ENCODE data around the gene RBMS2.

DNA sequence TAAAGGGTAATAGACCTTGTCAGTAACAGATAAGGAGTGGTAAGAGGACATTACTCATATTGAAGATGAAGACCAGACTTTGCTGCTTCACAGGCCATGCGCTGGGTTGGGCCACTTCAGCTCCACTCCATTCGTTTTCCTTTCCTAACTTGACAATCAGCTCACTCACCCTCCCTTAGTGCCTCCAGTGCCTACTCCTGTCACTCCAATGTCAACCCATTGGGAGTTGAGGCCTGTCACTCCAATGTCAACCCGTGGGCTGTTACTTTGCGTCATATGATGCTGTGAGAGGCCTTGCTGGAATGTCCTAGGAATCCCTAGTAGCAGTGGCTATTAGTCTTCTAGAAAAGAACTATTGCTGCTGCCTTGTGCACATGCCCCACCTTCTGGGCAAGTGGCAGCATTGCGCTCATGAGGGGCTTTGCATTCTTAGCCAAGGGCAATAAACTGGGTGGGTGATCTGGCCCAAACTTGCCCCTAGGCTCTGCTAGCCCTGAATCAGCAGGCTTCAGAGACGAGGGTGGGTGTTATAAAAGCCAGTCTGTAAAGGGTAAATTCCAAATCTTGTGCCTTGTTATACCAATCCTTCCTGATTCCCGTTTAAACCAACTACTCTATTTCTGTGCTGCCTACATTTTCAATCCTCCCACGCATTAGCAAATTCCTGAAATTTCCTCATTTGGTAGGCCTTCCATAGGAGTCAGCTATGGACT is 72.4 kb downstream of the RBMS2 start:
- TF ChIP-seq EZH2 (IDR thresholded peaks at IDR 0.05) (no peak), POLR2AphosphoS5 (IDR thresholded peaks at IDR 0.05; ENCODE audit: borderline replicate concordance, low read depth, low read length) (0 out of 2 replicates have a peak, but pooled peaks have one; percentile 21), FOXP2 (optimal IDR thresholded peaks at IDR 0.05; ENCODE audit: control extremely low read depth, extremely low read length, insufficient read depth) (no peak)
